HEK293 (cell line): ENCODE measurements around the gene ZFAND2B.

Experiments
- CTCF ChIP-seq: fragments of 450-650 bp; formaldehyde crosslinking; IDR thresholded peaks from 2 replicates; pipeline ENCODE4 v1.5.1; 2016; ENCODE audit warnings: missing biosample characterization, missing genetic modification characterization
- FEZF1 ChIP-seq: fragments of 450-650 bp; formaldehyde crosslinking; IDR thresholded peaks from 2 replicates; pipeline ENCODE4 v1.5.1; 2016; ENCODE audit warnings: missing biosample characterization, missing genetic modification characterization
- KLF1 ChIP-seq: fragments of 450-650 bp; formaldehyde crosslinking; IDR thresholded peaks from 2 replicates; pipeline ENCODE4 v1.5.1; 2016; ENCODE audit warnings: missing biosample characterization, missing genetic modification characterization
- OVOL3 ChIP-seq: fragments of 450-650 bp; formaldehyde crosslinking; IDR thresholded peaks from 2 replicates; pipeline ENCODE4 v1.5.1; 2016; ENCODE audit warnings: missing biosample characterization, missing genetic modification characterization
- PRDM2 ChIP-seq: fragments of 450-650 bp; formaldehyde crosslinking; IDR thresholded peaks from 2 replicates; pipeline ENCODE4 v1.5.1; 2016; ENCODE audit warnings: missing biosample characterization, missing genetic modification characterization, borderline replicate concordance
- TCF7L2 ChIP-seq: IDR thresholded peaks from 2 replicates; pipeline ENCODE4 v1.6.1; 2011; ENCODE audit warnings: low read depth, mild to moderate bottlenecking, inconsistent platforms, low read length, moderate library complexity, borderline replicate concordance
- ZNF184 ChIP-seq: fragments of 450-650 bp; IDR thresholded peaks from 2 replicates; pipeline ENCODE4 v1.5.1; 2018; ENCODE audit warnings: missing biosample characterization, mild to moderate bottlenecking, missing genetic modification characterization
- ZNF302 ChIP-seq: fragments of 450-650 bp; formaldehyde crosslinking; IDR thresholded peaks from 2 replicates; pipeline ENCODE4 v1.5.1; 2016; ENCODE audit warnings: missing biosample characterization, missing genetic modification characterization, low read depth
- ZNF426 ChIP-seq: fragments of 450-650 bp; formaldehyde crosslinking; IDR thresholded peaks from 2 replicates; pipeline ENCODE4 v1.5.1; 2017; ENCODE audit warnings: missing biosample characterization, missing genetic modification characterization, mild to moderate bottlenecking, inconsistent platforms, moderate library complexity
- ZNF449 ChIP-seq: fragments of 450-650 bp; formaldehyde crosslinking; IDR thresholded peaks from 2 replicates; pipeline ENCODE4 v1.5.1; 2017; ENCODE audit warnings: missing biosample characterization, mild to moderate bottlenecking, missing genetic modification characterization, moderate library complexity
- ZNF621 ChIP-seq: fragments of 450-650 bp; formaldehyde crosslinking; IDR thresholded peaks from 2 replicates; pipeline ENCODE4 v1.5.1; 2017; ENCODE audit warnings: missing biosample characterization, missing genetic modification characterization
- ZSCAN18 ChIP-seq: fragments of 450-650 bp; formaldehyde crosslinking; IDR thresholded peaks from 2 replicates; pipeline ENCODE4 v1.5.1; 2016; ENCODE audit warnings: missing biosample characterization, missing genetic modification characterization
- ZSCAN30 ChIP-seq: fragments of 450-650 bp; IDR thresholded peaks from 2 replicates; pipeline ENCODE4 v1.5.1; 2018; ENCODE audit warnings: missing biosample characterization, mild to moderate bottlenecking, missing genetic modification characterization, moderate library complexity

- TF ChIP-seq OVOL3 (tag by site-specific recombination), result no peak
- no peak for TF ChIP-seq ZNF621 (tag by site-specific recombination)
- no peak for TF ChIP-seq ZSCAN30 (tag by site-specific recombination)
- TF ChIP-seq FEZF1 (tag by site-specific recombination), result no peak
- TF ChIP-seq PRDM2, result no peak
- TF ChIP-seq ZNF302 (tag by site-specific recombination), result no peak
- TF ChIP-seq CTCF (tag by site-specific recombination), result no peak
- TF ChIP-seq TCF7L2, result no peak
- TF ChIP-seq KLF1, result no peak
- no peak for TF ChIP-seq ZNF426 (tag by site-specific recombination)
- no peak for TF ChIP-seq ZSCAN18 (tag by site-specific recombination)
- TF ChIP-seq ZNF449 (tag by site-specific recombination), result no peak
- TF ChIP-seq ZNF184 (tag by site-specific recombination), result no peak
Observed at GRCh38 chr2:219183151-219183772, 23.3 kb upstream of the ZFAND2B start.
